Measurements from ENCODE around the gene SLC6A2.

Gene SLC6A2

GRCh38 chr16:55730115-55730514, 74.3 kb downstream of the SLC6A2 start:
- DNase-seq (ENCODE audit: low spot score) = no peak
- TF ChIP-seq CTCF (IDR thresholded peaks at IDR 0.05; ENCODE audit: borderline replicate concordance, control extremely low read depth, extremely low read depth, insufficient read depth, missing control alignments) = no peak
- in situ Hi-C loops (cut with MboI; ENCODE audit: low sequenced_read_pairs, unreplicated experiment) = no loop called here

GRCh38 chr16:55732496-55732895, 76.7 kb downstream of the SLC6A2 start:
- no peak for TF ChIP-seq CTCF (IDR thresholded peaks at IDR 0.05; ENCODE audit: borderline replicate concordance, control extremely low read depth, extremely low read depth, insufficient read depth, missing control alignments)
- no peak for DNase-seq (ENCODE audit: low spot score)
- in situ Hi-C loops (cut with MboI; ENCODE audit: low sequenced_read_pairs, unreplicated experiment) = no loop called here

GRCh38 chr16:55734665-55735064, 78.9 kb downstream of the SLC6A2 start:
- DNase-seq (ENCODE audit: low spot score) = no peak
- in situ Hi-C loops (cut with MboI; ENCODE audit: low sequenced_read_pairs, unreplicated experiment) = no loop called here
- TF ChIP-seq CTCF (IDR thresholded peaks at IDR 0.05; ENCODE audit: borderline replicate concordance, control extremely low read depth, extremely low read depth, insufficient read depth, missing control alignments) = no peak

- no peak for TF ChIP-seq CTCF (IDR thresholded peaks at IDR 0.05; ENCODE audit: borderline replicate concordance, control extremely low read depth, extremely low read depth, insufficient read depth, missing control alignments)
- in situ Hi-C loops (cut with MboI; ENCODE audit: low sequenced_read_pairs, unreplicated experiment) = no loop called here
- DNase-seq (ENCODE audit: low spot score) = no peak
Measured at GRCh38 chr16:55735120-55735781, 79.5 kb downstream of the SLC6A2 start.

- no peak for DNase-seq (ENCODE audit: low spot score)
- TF ChIP-seq CTCF (IDR thresholded peaks at IDR 0.05; ENCODE audit: borderline replicate concordance, control extremely low read depth, extremely low read depth, insufficient read depth, missing control alignments) = no peak
- in situ Hi-C loops (cut with MboI; ENCODE audit: low sequenced_read_pairs, unreplicated experiment) = no loop called here
Measured at GRCh38 chr16:55736671-55737070, 80.9 kb downstream of the SLC6A2 start.

GRCh38 chr16:55737318-55737717, 81.5 kb downstream of the SLC6A2 start:
- DNase-seq (ENCODE audit: low spot score) = no peak
- in situ Hi-C loops (cut with MboI; ENCODE audit: low sequenced_read_pairs, unreplicated experiment) = no loop called here
- TF ChIP-seq CTCF (IDR thresholded peaks at IDR 0.05; ENCODE audit: borderline replicate concordance, control extremely low read depth, extremely low read depth, insufficient read depth, missing control alignments) = no peak

Data from GM13976 (cell line).